Common myeloid progenitor, CD34-positive (primary cell): ENCODE measurements around the gene ZNF286A.

Experiments used
- CTCF ChIA-PET: fragments of 350-600 bp; sonication (Branson Sonifier 250); formaldehyde crosslinking; loops from one replicate; lab custom pipeline; 2021; ENCODE audit warnings: antibody characterized with exemption; lab: Charles Lee
- POLR2A ChIA-PET: fragments of 350-600 bp; sonication (Branson Sonifier 250); formaldehyde crosslinking; loops from one replicate; lab custom pipeline; 2021; ENCODE audit warnings: antibody characterized with exemption; lab: Charles Lee
- DNase-seq, 3 donors: peaks; one replicate each; pipeline versions ENCODE4 v3.0.0 to v3.0.0-alpha.2; 2013
- H3K27ac ChIP-seq, 2 experiments: 1 replicate in 1 of 2; 2 replicates in 1 of 2; pipeline ENCODE4 v1.7.0; 2013; ENCODE audit warnings: inconsistent platforms in 2 of 2, low read length in 2 of 2, mild to moderate bottlenecking in 2 of 2, low read depth in 1 of 2, moderate library complexity in 1 of 2; ENCODE audit not compliant: severe bottlenecking in 2 of 2, insufficient read depth in 1 of 2, poor library complexity in 1 of 2
- H3K27me3 ChIP-seq, 5 experiments: replicated peaks in 2 of 5; 1 replicate in 3 of 5; 2 replicates in 2 of 5; pipeline versions ENCODE4 v1.6.1 to v1.7.0; 2013; ENCODE audit warnings: low read length in 4 of 5, mild to moderate bottlenecking in 2 of 5, moderate library complexity in 2 of 5, inconsistent platforms in 1 of 5; ENCODE audit not compliant: insufficient read depth in 5 of 5, control insufficient read depth in 4 of 5
- H3K36me3 ChIP-seq, 4 experiments: 1 replicate in 2 of 4; 2 replicates in 2 of 4; pipeline versions ENCODE4 v1.6.1 to v1.7.0; 2013; ENCODE audit warnings: low read length in 3 of 4, control low read depth in 1 of 4, mild to moderate bottlenecking in 1 of 4; ENCODE audit not compliant: control insufficient read depth in 4 of 4, insufficient read depth in 4 of 4
- H3K4me1 ChIP-seq, 4 experiments: 1 replicate in 3 of 4; 2 replicates in 1 of 4; pipeline versions ENCODE4 v1.6.1 to v1.7.1; 2013; ENCODE audit warnings: low read length in 3 of 4, mild to moderate bottlenecking in 3 of 4, control low read depth in 1 of 4, inconsistent platforms in 1 of 4, moderate library complexity in 1 of 4; ENCODE audit not compliant: control insufficient read depth in 4 of 4, insufficient read depth in 4 of 4; ENCODE audit errors: control extremely low read depth in 1 of 4
- H3K4me3 ChIP-seq, 7 experiments: 1 replicate in 4 of 7; 2 replicates in 3 of 7; pipeline versions ENCODE4 v1.5.1 to v1.7.0; 2013; ENCODE audit warnings: mild to moderate bottlenecking in 7 of 7, low read length in 6 of 7, moderate library complexity in 6 of 7, inconsistent platforms in 2 of 7, low read depth in 2 of 7, control low read depth in 1 of 7; ENCODE audit not compliant: insufficient read depth in 4 of 7, control insufficient read depth in 1 of 7; ENCODE audit errors: extremely low read depth in 1 of 7
- H3K9me3 ChIP-seq, 5 experiments: 1 replicate in 4 of 5; 2 replicates in 1 of 5; pipeline versions ENCODE4 v1.6.1 to v1.7.1; 2013; ENCODE audit warnings: low read length in 4 of 5, mild to moderate bottlenecking in 2 of 5, inconsistent platforms in 1 of 5, low read depth in 1 of 5, moderate library complexity in 1 of 5; ENCODE audit not compliant: control insufficient read depth in 4 of 5, insufficient read depth in 2 of 5; ENCODE audit errors: control extremely low read depth in 1 of 5
- WGBS: methylation state at CpG from one replicate; pipeline ENCODE4 v1.1.5; 2013; ENCODE audit not compliant: insufficient coverage; 5-methylcytosine and 5-hydroxymethylcytosine counted together

The ZNF286A gene

DNA sequence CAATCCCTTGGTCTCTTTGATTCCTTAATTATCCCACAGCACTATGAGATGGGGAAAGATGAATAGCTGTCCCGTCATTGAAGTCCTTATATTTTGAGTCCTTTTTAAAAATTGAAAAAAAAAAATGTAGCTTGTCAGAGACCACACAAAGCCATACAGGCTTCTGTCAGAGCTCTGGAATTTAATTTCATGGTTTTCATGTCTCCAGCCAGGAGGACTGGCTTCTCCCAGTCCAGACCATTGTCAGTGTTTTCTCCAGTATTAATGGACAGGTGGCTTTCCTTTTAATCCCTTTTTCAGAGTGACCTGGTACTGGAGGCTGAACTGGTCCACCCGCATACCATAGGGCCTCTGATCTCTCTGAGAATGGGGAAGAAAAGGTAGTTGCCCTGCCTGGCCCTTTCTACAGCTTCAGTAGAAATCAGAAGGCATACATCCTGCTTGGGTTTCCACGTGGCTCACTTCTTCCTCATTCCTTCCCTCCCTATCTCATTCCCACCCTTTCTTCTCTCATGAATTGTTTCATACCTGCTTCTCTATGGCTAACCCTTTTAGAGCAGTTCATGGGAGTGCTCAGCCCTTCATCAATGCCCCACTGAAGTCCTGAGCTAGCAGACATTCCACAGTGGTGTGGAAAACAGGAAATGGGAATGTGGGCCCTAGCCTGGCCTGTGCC, 44.5 kb upstream of the ZNF286A start:
- H3K9me3 ChIP-seq: no peaks in the 10 kb centered on the region
- DNase-seq: no peak
- peaks cover 0 to 22% (median 16%) of the 10 kb centered on the region in 4 experiments for H3K4me1 ChIP-seq
- no peaks in the 10 kb centered on the region for H3K27me3 ChIP-seq
- WGBS: no CpG with 5 or more reads among the region's 3 CpGs
- POLR2A ChIA-PET: no interaction called here
- H3K27ac ChIP-seq: no peak overlapping the region
- CTCF ChIA-PET: no interaction called here
- H3K4me3 ChIP-seq: no peak overlapping the region
- H3K36me3 ChIP-seq: peaks cover 0 to 14% (median 5%) of the 10 kb centered on the region in 4 experiments

DNA sequence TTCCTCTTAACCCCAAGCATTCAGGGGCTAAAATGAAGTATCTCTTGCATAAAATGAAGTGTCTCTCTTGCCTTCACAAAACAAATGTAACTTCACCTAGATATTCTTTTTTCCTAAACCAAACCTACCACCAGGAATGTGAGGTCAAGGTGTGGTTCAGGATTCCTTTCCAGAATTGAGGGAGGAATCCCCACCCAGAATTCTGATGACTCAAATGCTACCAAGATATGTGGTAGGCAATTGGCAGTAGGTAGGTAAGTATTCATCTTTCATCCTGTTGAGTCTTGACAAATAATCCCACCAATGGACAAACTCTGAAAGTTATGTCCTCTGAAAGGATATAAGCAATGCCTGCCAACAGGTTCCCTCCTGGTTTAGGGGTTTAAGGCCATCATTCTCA, 41.7 kb upstream of the ZNF286A start:
- DNase-seq: no peak
- H3K4me3 ChIP-seq: no peak overlapping the region
- no peaks in the 10 kb centered on the region for H3K9me3 ChIP-seq
- H3K4me1 ChIP-seq: no peaks in the 10 kb centered on the region
- H3K27ac ChIP-seq: no peak overlapping the region
- POLR2A ChIA-PET: no interaction called here
- no peaks in the 10 kb centered on the region for H3K27me3 ChIP-seq
- peaks cover 0 to 20% (median 6%) of the 10 kb centered on the region in 4 experiments for H3K36me3 ChIP-seq
- CTCF ChIA-PET: no interaction called here

DNA sequence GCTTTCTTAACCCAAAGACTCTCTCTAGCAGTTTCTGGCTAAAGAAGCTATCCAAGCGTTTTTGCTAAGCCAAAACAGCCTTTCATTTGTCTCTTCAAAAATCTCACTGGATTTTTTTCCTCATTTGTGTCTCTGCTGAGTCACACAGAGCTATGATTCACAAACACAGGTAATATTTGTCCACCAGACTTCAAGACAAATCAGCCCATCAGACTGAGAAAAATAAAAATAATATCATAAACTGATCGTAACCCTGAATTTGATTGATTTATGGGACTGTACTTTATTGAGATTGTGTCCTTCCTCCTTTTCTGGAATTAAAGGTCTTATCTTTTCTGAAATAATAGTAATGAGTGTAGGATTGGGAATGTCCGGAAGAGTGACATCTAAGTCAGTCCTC, 41.3 kb upstream of the ZNF286A start:
- H3K27ac ChIP-seq: no peak overlapping the region
- H3K4me3 ChIP-seq: no peak overlapping the region
- peaks cover 0 to 24% (median 5%) of the 10 kb centered on the region in 4 experiments for H3K36me3 ChIP-seq
- H3K27me3 ChIP-seq: no peaks in the 10 kb centered on the region
- DNase-seq: no peak
- no peaks in the 10 kb centered on the region for H3K9me3 ChIP-seq
- ChIA-PET POLR2A (no interaction called here), CTCF (no interaction called here)
- no peaks in the 10 kb centered on the region for H3K4me1 ChIP-seq
- WGBS: 100% methylated on average over 1 of the region's 3 CpGs

DNA sequence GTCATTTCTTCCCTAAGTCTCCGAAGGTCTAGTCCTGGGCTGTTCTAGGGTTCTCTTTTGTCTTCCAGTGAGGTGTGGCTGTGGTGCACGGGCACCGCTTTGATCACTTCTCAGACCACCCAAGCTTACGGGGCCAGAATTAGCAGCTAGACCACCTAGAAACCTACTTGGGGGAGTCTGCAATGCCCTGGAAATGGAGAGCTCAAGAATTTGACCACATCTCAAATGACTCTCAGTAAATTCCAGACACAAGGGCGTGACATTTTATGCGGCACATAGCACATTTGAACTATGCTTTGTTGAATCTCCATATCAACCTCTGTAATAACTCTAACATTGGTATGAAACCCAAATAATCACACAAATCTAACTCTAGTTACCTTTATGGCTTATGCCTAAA, 40.3 kb upstream of the ZNF286A start:
- H3K9me3 ChIP-seq: no peaks in the 10 kb centered on the region
- peaks cover 0 to 33% (median 6%) of the 10 kb centered on the region in 4 experiments for H3K36me3 ChIP-seq
- WGBS: 98% methylated on average over 6 of the region's 6 CpGs
- H3K4me1 ChIP-seq: no peaks in the 10 kb centered on the region
- no peak overlapping the region for H3K4me3 ChIP-seq
- no peak overlapping the region for H3K27ac ChIP-seq
- POLR2A ChIA-PET: no interaction called here
- DNase-seq: no peak
- H3K27me3 ChIP-seq: no peaks in the 10 kb centered on the region
- CTCF ChIA-PET: no interaction called here

DNA sequence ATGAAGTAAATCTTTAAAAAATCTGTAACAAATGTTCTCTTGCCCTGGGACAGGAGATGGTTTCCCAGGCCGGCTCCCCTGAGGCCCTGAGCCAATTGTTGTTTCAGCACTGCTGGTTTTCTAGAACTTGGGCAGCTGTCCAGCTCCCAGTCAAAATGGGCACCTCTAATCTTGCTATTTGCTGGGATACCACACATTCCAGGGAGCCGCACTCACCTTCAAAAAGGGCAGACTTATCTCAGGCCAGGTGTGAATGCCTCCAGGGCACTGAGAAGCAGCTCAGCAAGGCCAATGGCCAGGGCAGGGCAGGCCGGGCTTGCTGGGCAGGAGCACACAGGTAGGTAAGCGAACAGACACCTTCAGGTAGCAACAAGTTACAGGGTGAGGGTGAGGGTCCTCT, 39.9 kb upstream of the ZNF286A start:
- H3K4me1 ChIP-seq: no peaks in the 10 kb centered on the region
- ChIA-PET POLR2A (no interaction called here), CTCF (no interaction called here)
- no peak for DNase-seq
- H3K9me3 ChIP-seq: no peaks in the 10 kb centered on the region
- H3K36me3 ChIP-seq: peaks cover 0 to 36% (median 9%) of the 10 kb centered on the region in 4 experiments
- WGBS: 96% methylated on average over 3 of the region's 4 CpGs
- no peaks in the 10 kb centered on the region for H3K27me3 ChIP-seq
- H3K4me3 ChIP-seq: no peak overlapping the region
- H3K27ac ChIP-seq: no peak overlapping the region

DNA sequence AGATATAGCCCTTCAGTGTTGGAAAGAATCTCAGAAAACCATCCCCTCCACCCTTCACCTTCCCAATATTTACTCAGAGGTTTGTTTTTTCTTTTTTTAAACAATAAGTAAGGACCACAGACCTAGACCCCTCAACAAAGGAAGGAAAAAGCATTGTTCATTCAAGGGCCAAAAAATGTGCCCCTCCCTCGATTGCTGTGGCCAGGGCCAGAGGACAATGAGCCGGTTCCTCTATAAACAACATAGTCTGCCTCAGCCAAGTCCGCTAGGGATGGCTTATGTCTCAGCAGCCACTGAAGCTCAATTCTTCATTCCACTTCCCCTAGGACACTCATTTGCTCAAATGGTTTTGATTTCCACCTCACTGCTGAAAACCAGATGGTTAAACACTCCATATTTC, 39.5 kb upstream of the ZNF286A start:
- no peaks in the 10 kb centered on the region for H3K4me1 ChIP-seq
- no peak for DNase-seq
- ChIA-PET POLR2A (no interaction called here), CTCF (no interaction called here)
- H3K9me3 ChIP-seq: no peaks in the 10 kb centered on the region
- H3K4me3 ChIP-seq: no peak overlapping the region
- H3K36me3 ChIP-seq: peaks cover 0 to 36% (median 9%) of the 10 kb centered on the region in 4 experiments
- H3K27me3 ChIP-seq: no peaks in the 10 kb centered on the region
- H3K27ac ChIP-seq: no peak overlapping the region
- 100% methylated on average over 3 of the region's 3 CpGs for WGBS

DNA sequence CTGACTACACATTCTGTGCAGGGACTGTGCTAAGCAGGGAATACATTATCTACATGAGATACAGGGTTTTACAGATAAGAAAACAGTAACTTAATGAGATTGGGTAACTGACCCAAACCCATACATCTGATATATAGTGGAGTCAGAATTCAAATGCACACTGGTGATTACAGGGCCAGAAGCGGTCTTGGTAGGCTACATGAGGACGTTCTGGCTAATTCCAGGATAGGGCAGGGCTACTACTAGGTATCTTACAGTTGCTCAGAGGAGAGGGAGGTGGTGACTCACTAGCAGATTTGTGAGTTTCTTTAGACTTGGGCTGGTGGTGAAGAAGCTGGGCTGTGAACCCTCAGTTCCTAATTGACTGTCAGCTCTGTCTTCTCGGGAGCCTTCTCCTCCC, 36.9 kb upstream of the ZNF286A start:
- Histone ChIP-seq H3K36me3 (peaks cover 0 to 35% (median 9%) of the 10 kb centered on the region in 4 experiments), H3K9me3 (no peaks in the 10 kb centered on the region), H3K27me3 (no peaks in the 10 kb centered on the region), H3K27ac (no peak overlapping the region), H3K4me3 (no peak overlapping the region), H3K4me1 (no peaks in the 10 kb centered on the region)
- WGBS: 100% methylated on average over 2 of the region's 3 CpGs
- ChIA-PET POLR2A (no interaction called here), CTCF (interaction anchor here (0.5 kb wide), 1 partner anchor 416 kb away, joined by 3 read pairs; no protein-coding TSS in a partner anchor)
- DNase-seq: no peak
